ENCODE measurements around the gene ESPNL. TPM values are rescaled to one million over a fixed set of nuclear protein-coding genes. Genes with fewer than 3 reads are reported as not detected.
"Not testable (repeated sequence)": the region's sequence is repeated elsewhere in the genome, so short reads cannot be mapped to it uniquely, and the experiment has no call there.

ESPNL gene
- total RNA-seq, 1 donor = 1.3 TPM

DNA sequence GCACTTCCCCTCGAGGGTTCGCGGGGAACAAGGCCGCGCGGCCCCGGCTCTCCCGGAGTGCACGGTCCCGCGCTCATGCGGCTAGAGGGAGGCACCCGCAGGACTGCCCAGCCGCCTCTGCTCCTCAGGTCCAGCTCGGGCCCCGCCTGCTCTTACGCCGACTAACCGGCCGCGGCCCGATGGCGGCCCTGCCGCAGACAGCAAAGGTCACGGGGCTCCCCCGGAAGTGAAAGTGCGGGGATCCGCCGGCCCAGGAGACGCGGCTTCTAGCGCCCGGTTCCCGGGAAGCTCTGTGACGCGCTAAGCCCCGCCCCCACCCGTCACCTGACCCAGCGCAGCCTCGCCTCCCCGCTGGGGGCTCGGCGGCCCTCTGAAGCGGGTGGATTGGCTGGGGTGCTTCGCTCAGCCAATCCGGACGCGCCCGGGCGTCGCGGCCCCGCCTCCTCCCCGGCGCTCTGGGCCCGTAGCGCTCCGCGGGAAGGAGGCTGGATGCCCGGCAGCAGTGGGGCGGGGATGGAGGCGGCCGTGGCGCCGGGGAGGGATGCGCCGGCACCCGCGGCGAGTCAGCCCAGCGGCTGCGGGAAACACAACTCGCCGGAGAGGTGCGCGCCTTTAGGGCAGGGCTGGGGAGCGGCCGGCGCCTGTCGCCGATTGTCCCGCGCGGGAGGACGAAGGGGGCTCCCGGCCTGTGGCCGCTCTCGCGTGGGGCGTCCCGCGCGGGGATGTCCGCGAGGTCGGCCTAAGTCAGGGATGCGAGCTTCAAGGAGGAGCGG is 39.4 kb upstream of the ESPNL start, which contains the start of gene SCLY:
TSS of gene SCLY (plus strand) at position 460 of the 773 bp plus-strand sequence. CDS start at position 514, 54 bp downstream.
- peak within 1 kb of the TSS; percentile 90 for H3K4me3 ChIP-seq (ENCODE audit: low read depth, low read length)
- TF ChIP-seq, protein P1, sequence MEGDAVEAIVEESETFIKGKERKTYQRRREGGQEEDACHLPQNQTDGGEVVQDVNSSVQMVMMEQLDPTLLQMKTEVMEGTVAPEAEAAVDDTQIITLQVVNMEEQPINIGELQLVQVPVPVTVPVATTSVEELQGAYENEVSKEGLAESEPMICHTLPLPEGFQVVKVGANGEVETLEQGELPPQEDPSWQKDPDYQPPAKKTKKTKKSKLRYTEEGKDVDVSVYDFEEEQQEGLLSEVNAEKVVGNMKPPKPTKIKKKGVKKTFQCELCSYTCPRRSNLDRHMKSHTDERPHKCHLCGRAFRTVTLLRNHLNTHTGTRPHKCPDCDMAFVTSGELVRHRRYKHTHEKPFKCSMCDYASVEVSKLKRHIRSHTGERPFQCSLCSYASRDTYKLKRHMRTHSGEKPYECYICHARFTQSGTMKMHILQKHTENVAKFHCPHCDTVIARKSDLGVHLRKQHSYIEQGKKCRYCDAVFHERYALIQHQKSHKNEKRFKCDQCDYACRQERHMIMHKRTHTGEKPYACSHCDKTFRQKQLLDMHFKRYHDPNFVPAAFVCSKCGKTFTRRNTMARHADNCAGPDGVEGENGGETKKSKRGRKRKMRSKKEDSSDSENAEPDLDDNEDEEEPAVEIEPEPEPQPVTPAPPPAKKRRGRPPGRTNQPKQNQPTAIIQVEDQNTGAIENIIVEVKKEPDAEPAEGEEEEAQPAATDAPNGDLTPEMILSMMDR (IDR thresholded peaks at IDR 0.05; ENCODE audit: insufficient read depth, low read depth, low read length) = no peak
- peak; percentile 98 for DNase-seq (ENCODE audit: low read depth)

DNA sequence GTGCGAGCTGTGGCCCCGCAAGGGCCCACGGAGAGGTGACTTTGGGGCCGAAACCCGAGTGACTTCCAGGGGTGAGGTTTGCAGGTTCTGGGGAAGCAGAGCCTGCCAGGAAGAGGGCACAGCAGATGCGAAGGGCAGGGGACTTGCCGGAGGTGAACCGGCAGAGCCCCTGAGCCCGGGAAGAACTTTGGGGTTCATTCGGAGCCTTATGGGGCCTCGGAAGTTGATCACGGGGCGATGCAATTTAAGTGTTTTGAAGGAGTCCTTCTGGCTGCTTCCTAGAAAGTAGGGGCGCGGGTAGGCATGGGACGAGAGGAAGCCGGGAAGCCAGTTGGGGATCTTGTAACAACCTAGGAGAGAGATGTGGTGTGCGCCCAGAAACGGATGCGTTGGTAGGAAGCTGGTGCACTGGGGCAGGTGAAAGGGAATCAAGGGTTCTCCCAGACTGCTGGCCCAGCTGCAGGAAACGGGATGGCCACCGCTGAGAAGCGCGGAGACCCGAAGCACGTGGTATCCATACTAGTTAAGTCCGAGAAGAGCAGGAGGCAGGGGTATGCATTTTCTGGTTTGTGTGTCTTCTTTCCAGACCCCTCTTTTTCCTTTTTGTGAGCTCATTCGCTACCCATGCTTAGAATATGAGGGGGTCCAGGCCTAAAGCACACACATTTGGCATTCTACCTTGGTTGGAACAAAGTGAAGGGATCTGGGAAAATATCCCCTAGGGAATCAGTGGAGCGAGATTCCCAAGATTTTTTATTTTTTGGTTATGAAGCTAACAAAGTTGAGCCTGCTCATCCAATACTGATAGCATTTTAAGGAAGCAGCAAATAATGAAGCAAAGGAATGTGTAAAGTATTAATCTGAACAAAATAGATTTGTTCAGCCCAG is 38.6 kb upstream of the ESPNL start:
- DNase-seq (ENCODE audit: low read depth) = peak; percentile 37
- TF ChIP-seq, protein P1 (IDR thresholded peaks at IDR 0.05; ENCODE audit: insufficient read depth, low read depth, low read length) = no peak
- peak overlapping the region; percentile 90 for H3K4me3 ChIP-seq (ENCODE audit: low read depth, low read length)

DNA sequence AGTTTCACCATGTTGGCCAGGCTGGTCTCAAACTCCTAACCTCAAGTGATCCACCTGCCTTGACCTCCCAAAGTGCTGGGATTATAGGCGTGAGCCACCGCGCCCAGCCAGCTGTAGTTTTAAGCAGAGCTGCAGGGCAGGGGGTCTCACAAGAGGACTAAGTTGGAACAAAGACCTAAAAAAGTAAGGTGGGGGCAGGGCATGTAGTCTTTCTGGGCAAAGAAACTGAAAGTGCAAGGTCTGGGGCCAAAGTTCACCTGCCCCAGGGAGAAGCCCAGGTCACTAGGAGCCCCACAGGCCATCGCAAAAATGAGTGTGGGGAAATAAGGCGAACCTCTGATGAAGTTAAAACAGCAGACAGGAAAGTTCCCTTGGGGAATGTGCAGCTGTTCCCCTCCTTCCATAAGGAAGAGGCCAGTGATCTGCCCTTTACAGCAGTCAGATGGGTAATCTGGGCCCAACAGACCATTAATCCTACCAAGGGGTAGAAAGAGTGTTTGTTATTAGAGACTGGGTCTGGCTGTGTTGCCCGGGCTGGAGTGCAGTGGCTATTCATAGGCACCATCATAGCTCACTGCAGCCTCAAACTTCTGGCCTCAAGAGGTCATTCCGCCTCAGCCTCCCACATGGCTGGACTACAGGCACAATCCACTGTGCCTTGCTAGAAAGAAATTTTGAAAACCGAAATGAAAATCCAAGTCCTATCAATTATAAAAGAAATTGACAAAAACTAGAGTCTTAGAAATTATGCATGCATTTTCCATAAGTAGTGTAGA is 36.5 kb upstream of the ESPNL start:
- no peak for DNase-seq (ENCODE audit: low read depth)
- TF ChIP-seq, protein P1 (IDR thresholded peaks at IDR 0.05; ENCODE audit: insufficient read depth, low read depth, low read length) = no peak
- no peak overlapping the region for H3K4me3 ChIP-seq (ENCODE audit: low read depth, low read length)

DNA sequence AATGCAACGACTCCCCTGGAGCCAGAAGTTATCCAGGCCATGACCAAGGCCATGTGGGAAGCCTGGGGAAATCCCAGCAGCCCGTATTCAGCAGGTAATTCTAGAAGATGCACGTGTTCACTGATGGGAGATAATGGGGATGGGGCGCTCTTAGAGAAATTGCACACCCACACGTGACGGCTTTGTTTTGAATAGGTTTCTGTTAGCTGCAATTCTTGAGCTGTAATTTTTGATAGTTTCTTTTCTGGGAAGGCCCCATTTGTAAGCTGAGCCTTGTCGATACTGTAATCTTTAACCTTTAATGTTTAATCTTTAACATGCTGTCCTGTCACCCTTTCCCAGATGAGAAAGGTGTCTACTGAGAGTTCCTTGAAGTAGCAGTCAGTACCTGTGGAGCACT is 35.8 kb upstream of the ESPNL start:
- no peak for DNase-seq (ENCODE audit: low read depth)
- TF ChIP-seq, protein P1 (IDR thresholded peaks at IDR 0.05; ENCODE audit: insufficient read depth, low read depth, low read length) = no peak
- no peak overlapping the region for H3K4me3 ChIP-seq (ENCODE audit: low read depth, low read length)

DNA sequence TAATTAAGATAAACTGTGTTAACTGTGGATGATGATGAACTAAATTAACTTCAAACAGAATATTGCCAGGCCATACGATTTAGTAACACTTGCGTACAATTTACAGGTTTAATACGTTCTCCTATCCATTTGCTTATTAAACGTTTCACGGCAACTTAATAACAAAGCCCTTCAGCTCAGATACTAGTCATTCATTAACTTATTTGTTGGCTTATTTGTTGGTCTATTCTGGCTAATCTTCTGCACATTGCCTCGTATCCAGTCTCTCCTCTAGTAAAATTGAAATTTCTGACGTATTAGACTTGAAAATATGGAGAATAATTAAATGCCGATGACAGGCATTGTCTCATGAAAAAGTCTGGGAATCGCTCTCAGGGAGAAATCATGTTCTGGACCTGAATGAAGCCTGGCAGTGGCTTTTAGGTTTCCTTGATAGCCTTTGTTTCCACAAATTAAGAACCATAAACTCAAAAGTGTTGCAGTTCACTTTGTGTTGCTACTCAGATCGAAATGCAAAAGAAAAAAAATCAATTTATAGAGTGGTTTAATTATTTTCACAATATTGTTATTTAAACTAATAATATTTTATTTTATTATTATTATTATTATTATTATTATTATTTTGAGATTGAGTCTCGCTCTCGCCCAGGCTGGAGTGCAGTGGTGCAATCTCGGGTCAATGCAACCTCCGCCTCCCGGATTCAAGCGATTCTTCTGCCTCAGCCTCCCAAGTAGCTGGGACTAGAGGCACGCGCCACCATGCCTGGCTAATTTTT is 34.9 kb upstream of the ESPNL start:
- H3K4me3 ChIP-seq (ENCODE audit: low read depth, low read length) = no peak overlapping the region
- no peak for DNase-seq (ENCODE audit: low read depth)
- TF ChIP-seq, protein P1 (IDR thresholded peaks at IDR 0.05; ENCODE audit: insufficient read depth, low read depth, low read length) = no peak

DNA sequence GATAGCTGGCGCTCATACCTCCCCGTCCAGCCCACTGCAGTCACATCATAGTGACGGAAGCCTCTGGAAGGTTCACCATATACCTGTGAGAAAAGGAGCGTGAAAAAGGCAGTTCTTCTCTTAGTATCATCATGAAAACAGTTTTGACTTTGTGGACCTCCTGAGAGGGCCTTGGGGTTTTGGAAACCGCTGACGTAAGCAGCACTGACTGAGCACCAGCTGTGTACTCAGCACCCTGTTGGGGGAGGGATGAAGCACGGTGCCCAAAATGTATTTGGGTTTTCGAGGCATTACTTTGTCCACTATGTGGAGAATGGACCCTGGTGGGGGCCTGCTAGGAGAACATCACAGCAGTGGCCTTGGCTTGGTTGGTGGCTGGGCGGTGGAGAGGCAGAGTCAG is 33.9 kb upstream of the ESPNL start:
- DNase-seq (ENCODE audit: low read depth) = no peak
- TF ChIP-seq, protein P1 (IDR thresholded peaks at IDR 0.05; ENCODE audit: insufficient read depth, low read depth, low read length) = no peak
- H3K4me3 ChIP-seq (ENCODE audit: low read depth, low read length) = no peak overlapping the region

DNA sequence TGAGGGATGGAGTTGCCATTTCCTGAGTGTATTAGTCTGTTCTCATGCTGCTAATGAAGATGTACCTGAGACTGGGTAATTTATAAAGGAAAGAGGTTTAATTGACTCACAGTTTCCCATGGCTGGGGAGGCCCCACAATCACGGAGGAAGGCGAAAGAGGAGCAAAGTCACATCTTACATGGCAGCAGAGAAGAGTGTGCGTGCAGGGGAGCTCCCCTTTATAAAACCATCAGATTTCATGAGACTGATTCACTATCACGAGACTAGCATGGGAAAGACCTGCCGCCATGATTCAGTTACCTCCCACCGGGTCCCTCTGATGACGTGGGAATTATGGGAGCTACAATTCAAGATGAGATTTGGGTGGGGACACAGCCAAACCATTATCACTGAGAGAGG is 33.4 kb upstream of the ESPNL start:
- not testable (repeated sequence) for H3K4me3 ChIP-seq (ENCODE audit: low read depth, low read length); DNase-seq (ENCODE audit: low read depth)
